GM20000 (cell line): ENCODE results near the gene AQP12B.
"Not testable (repeated sequence)": the region's sequence is repeated elsewhere in the genome, so short reads cannot be mapped to it uniquely, and the experiment has no call there.

Experiments used
- DNase-seq: peaks from one replicate; pipeline ENCODE4 v3.0.0; 2012; ENCODE audit warnings: low spot score
- TF ChIP-seq, protein P1 (sequence below): IDR thresholded peaks from 2 replicates; pipeline ENCODE4 v1.5.1; 2012; ENCODE audit warnings: mild to moderate bottlenecking, control low read depth; ENCODE audit errors: extremely low read depth, missing control alignments

The AQP12B gene

DNA sequence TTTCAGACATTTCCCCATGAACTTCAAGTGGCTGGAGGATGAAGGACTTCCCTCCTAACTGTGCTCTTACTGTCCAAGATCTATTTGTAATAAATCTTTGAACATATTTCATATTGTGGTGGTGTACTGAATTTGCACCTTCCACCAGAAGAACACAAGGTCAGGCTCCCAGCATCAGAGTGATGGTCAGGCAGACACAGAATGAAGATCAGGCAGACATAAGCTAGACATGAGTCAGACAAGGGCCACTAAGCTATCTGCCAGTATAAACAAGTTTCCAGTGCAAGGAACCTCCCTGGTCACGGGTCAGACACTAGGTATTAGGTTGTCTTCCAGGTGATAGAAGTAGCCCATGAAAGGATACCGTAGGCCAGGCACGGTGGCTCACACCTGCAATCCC is 20.0 kb downstream of the AQP12B start:
- TF ChIP-seq, protein P1, sequence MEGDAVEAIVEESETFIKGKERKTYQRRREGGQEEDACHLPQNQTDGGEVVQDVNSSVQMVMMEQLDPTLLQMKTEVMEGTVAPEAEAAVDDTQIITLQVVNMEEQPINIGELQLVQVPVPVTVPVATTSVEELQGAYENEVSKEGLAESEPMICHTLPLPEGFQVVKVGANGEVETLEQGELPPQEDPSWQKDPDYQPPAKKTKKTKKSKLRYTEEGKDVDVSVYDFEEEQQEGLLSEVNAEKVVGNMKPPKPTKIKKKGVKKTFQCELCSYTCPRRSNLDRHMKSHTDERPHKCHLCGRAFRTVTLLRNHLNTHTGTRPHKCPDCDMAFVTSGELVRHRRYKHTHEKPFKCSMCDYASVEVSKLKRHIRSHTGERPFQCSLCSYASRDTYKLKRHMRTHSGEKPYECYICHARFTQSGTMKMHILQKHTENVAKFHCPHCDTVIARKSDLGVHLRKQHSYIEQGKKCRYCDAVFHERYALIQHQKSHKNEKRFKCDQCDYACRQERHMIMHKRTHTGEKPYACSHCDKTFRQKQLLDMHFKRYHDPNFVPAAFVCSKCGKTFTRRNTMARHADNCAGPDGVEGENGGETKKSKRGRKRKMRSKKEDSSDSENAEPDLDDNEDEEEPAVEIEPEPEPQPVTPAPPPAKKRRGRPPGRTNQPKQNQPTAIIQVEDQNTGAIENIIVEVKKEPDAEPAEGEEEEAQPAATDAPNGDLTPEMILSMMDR: no peak

GRCh38 chr2:240659883-240660282 is 22.8 kb downstream of the AQP12B start:
- not testable (repeated sequence) for DNase-seq

More for the DNA sequence above, 20.0 kb downstream of the AQP12B start:
- no peak for DNase-seq

DNA sequence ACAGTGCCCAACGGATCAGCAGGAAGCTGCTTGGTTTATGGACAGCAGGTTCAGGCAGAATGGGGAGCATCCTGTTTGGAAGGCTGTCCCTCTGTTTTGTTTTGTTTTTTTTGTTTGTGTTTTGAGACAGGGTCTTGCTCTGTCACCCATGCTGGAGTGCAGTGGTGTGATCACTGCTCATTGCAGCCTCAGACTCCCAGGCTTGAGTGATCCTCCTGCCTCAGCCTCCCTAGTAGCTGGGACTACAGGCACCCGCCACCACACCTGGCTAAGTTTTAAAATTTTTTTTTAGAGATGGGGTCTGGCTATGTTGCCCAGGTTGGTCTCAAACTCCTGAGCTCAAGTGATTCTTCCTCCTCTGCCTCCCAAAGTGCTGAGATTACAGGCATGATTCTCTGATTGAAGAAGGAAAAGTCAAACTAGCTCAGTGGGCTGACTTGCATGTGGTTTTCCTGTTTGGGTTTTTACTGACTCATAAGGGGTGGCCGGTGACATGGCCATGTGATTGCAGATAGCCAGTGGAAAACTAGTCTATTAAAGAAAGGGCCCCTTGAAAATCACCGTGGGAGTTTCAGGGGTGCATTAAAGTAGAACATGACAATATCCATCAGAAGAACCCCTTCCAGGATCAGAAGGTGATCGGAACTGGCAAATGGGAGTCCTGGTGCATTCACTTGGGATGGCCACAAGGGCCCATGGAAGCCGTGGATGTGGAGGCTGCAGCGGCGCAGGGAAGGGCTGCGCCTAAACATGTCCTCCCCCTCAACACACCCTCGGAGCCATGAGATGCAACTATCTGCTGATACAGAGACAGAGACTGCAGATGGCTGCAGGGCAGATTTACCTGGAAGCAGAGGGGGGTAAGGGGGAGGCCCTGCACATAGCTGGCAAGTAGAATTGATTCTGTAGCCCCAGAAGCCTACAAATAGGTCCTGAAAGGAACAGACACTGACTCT is 26.5 kb downstream of the AQP12B start:
- TF ChIP-seq, protein P1: no peak

GRCh38 chr2:240651185-240651584 is 31.5 kb downstream of the AQP12B start:
- TF ChIP-seq, protein P1: no peak
- DNase-seq: no peak

More for the DNA sequence above, 26.5 kb downstream of the AQP12B start:
- peak; percentile 79 for DNase-seq

GRCh38 chr2:240650254-240650965 is 32.3 kb downstream of the AQP12B start:
- DNase-seq: no peak
- TF ChIP-seq, protein P1: no peak

GRCh38 chr2:240649331-240649730 is 33.4 kb downstream of the AQP12B start:
- DNase-seq: no peak
- TF ChIP-seq, protein P1: no peak

DNA sequence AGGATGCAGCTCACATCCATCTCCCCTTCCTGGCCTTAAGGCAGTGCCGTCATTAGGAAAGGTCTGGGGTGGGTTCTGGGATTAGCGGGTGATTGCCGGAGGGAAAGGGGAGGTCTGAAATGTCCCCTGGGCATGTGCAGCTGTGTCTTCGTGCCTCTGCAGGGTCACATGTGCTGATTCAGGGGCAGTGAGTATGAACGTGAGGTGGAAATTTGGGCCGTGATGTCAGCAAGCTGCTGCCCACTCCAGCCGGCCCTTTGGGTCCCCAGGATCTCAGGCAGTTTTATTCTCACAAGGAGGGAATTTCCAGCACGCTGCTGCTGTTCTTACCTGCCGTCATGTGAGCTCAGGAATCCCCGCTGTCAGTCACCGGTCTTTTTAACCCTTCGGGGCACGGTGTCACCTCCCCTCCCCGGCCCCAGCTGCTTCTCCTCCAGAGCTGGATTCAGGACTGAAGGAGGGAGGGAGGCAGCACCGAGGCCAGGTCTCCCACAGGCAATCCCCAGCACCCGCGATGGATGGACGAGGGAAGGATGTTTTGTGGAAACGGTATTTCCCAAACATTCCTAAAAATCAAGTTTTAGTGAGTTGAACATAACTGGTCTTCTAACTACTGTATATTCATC is 33.9 kb downstream of the AQP12B start:
- peak; percentile 26 for DNase-seq
- TF ChIP-seq, protein P1: no peak
